ENCODE results near the gene NEDD4L.

- TF ChIP-seq EP300 (IDR thresholded peaks at IDR 0.05): no peak
- TF ChIP-seq CTCF (IDR thresholded peaks at IDR 0.05): no peak
- TF ChIP-seq POLR2A (IDR thresholded peaks at IDR 0.05; ENCODE audit: low read depth): no peak
- no peak for TF ChIP-seq POLR2AphosphoS5 (IDR thresholded peaks at IDR 0.05)
Observed at GRCh38 chr18:58157237-58157636, 113.2 kb downstream of the NEDD4L start.

Data from esophagus muscularis mucosa (tissue), 4 donors.